ENCODE results near the gene NDC1. TPM values are rescaled to one million over a fixed set of nuclear protein-coding genes. Genes with fewer than 3 reads are reported as not detected.
A peak's percentile ranks its signal among the peaks of the same experiment; 100 is the strongest.

The NDC1 gene
- total and polyA plus RNA-seq, 2 of the 4 experiments (the other 2 are of a cell fraction), result 11.8 to 33.9 TPM

GRCh38 chr1:53739109-53739681, 98.9 kb downstream of the NDC1 start, which contains the start of gene GLIS1:
TSS of gene GLIS1 (minus strand) at chr1:53739164. CDS start at chr1:53738064, 1,100 bp downstream.
- peak within 1 kb of the TSS; percentile 42 for H2BK120ac ChIP-seq (ENCODE audit: low read depth, low read length)
- in situ Hi-C loops (cut with MboI; ENCODE audit: low sequenced_read_pairs), result no loop called here
- POLR2A ChIA-PET (ENCODE audit: unreplicated experiment), result no interaction called here
- ATAC-seq (ENCODE audit: low read depth), result peak; percentile 96
- peak within 1 kb of the TSS; percentile 22 for H3K27ac ChIP-seq (ENCODE audit: insufficient read depth, low read length)
- no peaks in the 10 kb centered on the region for H3K27me3 ChIP-seq (ENCODE audit: control insufficient read depth, insufficient read depth, low read length)
- H4K20me1 ChIP-seq (ENCODE audit: insufficient read depth, low read length), result 0 out of 2 replicates have a peak, but pooled peaks cover 4% of the 10 kb centered on the region
- BruUV-seq (replicated peaks), result no TSS peak
- CTCF ChIA-PET, result no interaction called here
- H3K18ac ChIP-seq (ENCODE audit: low read depth, low read length), result peak within 1 kb of the TSS; percentile 14; the same call in 1 of the 2 replicates
- H2BK15ac ChIP-seq (ENCODE audit: low read depth, low read length), result peak within 1 kb of the TSS; percentile 97; the same call in 2 of the 3 replicates
- H2BK20ac ChIP-seq (ENCODE audit: low read depth, low read length), result peak within 1 kb of the TSS; percentile 82; the same call in 1 of the 2 replicates
- no peaks in the 10 kb centered on the region for H3K36me3 ChIP-seq (ENCODE audit: control insufficient read depth, insufficient read depth, low read length)
- peak within 1 kb of the TSS; percentile 8; the same call in 1 of the 2 replicates for H3K56ac ChIP-seq (ENCODE audit: extremely low read depth, insufficient read depth, low read length)
- peak within 1 kb of the TSS; percentile 89 for H2AK5ac ChIP-seq (ENCODE audit: low read depth, low read length)
- DNase-seq, result peak; percentile 82
- peak within 1 kb of the TSS; percentile 93 for H2AFZ ChIP-seq (replicated peaks; ENCODE audit: low read length, poor library complexity)
- H3K4ac ChIP-seq (ENCODE audit: low read depth, low read length), result peak within 1 kb of the TSS; percentile 89
- intact Hi-C loops (cut with micrococcal nuclease), result loop anchor here (1.0 kb wide), 1 partner anchor 122 kb away; no protein-coding TSS in a partner anchor
- H3K79me1 ChIP-seq (ENCODE audit: low read depth in 1 of 2, low read length in 2 of 2), result peaks cover 7 to 33% of the 10 kb centered on the region in 2 experiments; a peak in 2 of 4 replicates
- peak within 1 kb of the TSS; percentile 77 for H3K4me2 ChIP-seq (ENCODE audit: low read depth, low read length)
- dilution Hi-C loops (cut with HindIII; ENCODE audit: low sequenced_read_pairs, unreplicated experiment), result no loop called here
- no peak within 1 kb of the TSS for H2BK5ac ChIP-seq (ENCODE audit: low read depth, low read length, poor library complexity, severe bottlenecking)
- H2AK9ac ChIP-seq (replicated peaks; ENCODE audit: low read depth, low read length, poor library complexity), result peak within 1 kb of the TSS; percentile 88
- no peak for TF ChIP-seq CHD1 (IDR thresholded peaks at IDR 0.05; ENCODE audit: low read depth, low read length)
- TF ChIP-seq MXI1 (IDR thresholded peaks at IDR 0.05; ENCODE audit: borderline replicate concordance, low read depth, low read length), result peak; percentile 41; the same call in 1 of the 2 replicates
- no peak for TF ChIP-seq RAD21 (IDR thresholded peaks at IDR 0.05; ENCODE audit: low read length)
- no peak for TF ChIP-seq MAFK (IDR thresholded peaks at IDR 0.05; ENCODE audit: low read depth, low read length)
- no peak for TF ChIP-seq BHLHE40 (IDR thresholded peaks at IDR 0.05; ENCODE audit: low read depth, low read length)
- peak; percentile 58 for TF ChIP-seq POLR2A (IDR thresholded peaks at IDR 0.05; ENCODE audit: low read depth, low read length)
- TF ChIP-seq SMC3 (IDR thresholded peaks at IDR 0.05; ENCODE audit: low read depth, low read length), result no peak
- TF ChIP-seq FOS (IDR thresholded peaks at IDR 0.05; ENCODE audit: low read depth, low read length), result peak; percentile 74; the same call in 1 of the 2 replicates
- peak; percentile 87; the same call in 1 of the 2 replicates for TF ChIP-seq MAZ (IDR thresholded peaks at IDR 0.05; ENCODE audit: borderline replicate concordance, low read depth, low read length)
- peaks cover 19% of the 10 kb centered on the region for H3K9me1 ChIP-seq (ENCODE audit: insufficient read depth, low read length)
- H3K9me3 ChIP-seq (ENCODE audit: control insufficient read depth, insufficient read depth, low read length), result no peaks in the 10 kb centered on the region
- 0 out of 2 replicates have a peak within 1 kb of the TSS, but pooled peaks have one; percentile 14 for H4K5ac ChIP-seq (ENCODE audit: low read depth, low read length)
- peak within 1 kb of the TSS; percentile 61 for H3K14ac ChIP-seq (replicated peaks; ENCODE audit: low read depth, low read length)
- peak within 1 kb of the TSS; percentile 50 for H3K9ac ChIP-seq (ENCODE audit: low read depth, low read length)
- peak within 1 kb of the TSS; percentile 66 for H3K4me3 ChIP-seq (ENCODE audit: insufficient read depth, low read depth, low read length)
- H4K8ac ChIP-seq (ENCODE audit: low read depth in 2 of 2, low read length in 2 of 2), result peak within 1 kb of the TSS; percentile 13 to 45; a peak in 2 of 4 replicates
- H3K23ac ChIP-seq (ENCODE audit: low read depth, low read length), result peak within 1 kb of the TSS; percentile 92
- WGBS, 2 experiments (ENCODE audit: extremely low coverage in 2 of 2, insufficient read length in 1 of 2), result 2% methylated on average over 23 of the region's 73 CpGs; no CpG with 5 or more reads in 1 of the 2 experiments
- peak within 1 kb of the TSS; percentile 88 for H4K91ac ChIP-seq (ENCODE audit: insufficient read depth, low read depth, low read length)
- H3K4me1 ChIP-seq (ENCODE audit: control insufficient read depth, insufficient read depth, low read length), result peaks cover 31% of the 10 kb centered on the region

All from IMR-90 (cell line).